HepG2 (cell line): ENCODE data around the gene DYRK2. TPM values are rescaled to one million over a fixed set of nuclear protein-coding genes. Genes with fewer than 3 reads are reported as not detected.

Source experiments
- ARID4A ChIP-seq: sonication (generic); formaldehyde crosslinking; IDR thresholded peaks from 2 replicates; pipeline ENCODE4 v1.5.0; 2020; ENCODE audit warnings: mild to moderate bottlenecking, missing genetic modification reagents, borderline replicate concordance
- BCL6 ChIP-seq: IDR thresholded peaks from 2 replicates; pipeline ENCODE4 v1.6.1; 2016; ENCODE audit warnings: missing genetic modification reagents, missing compliant biosample characterization
- CENPT ChIP-seq: sonication (generic); formaldehyde crosslinking; IDR thresholded peaks from 2 replicates; pipeline ENCODE4 v1.8.0; 2022; ENCODE audit warnings: low read depth, mild to moderate bottlenecking, moderate library complexity, missing genetic modification reagents
- CREB1 ChIP-seq, 2 experiments: fragments of 450-650 bp in 1 of 2; IDR thresholded peaks; 2 replicates each; pipeline ENCODE4 v1.6.1; 2016 to 2017; ENCODE audit warnings: control low read depth in 1 of 2, mild to moderate bottlenecking in 1 of 2, missing compliant biosample characterization in 1 of 2, missing genetic modification characterization in 1 of 2
- FOXO1 ChIP-seq: sonication (generic); formaldehyde crosslinking; IDR thresholded peaks from 2 replicates; pipeline ENCODE4 v1.4.0; 2020; ENCODE audit warnings: missing genetic modification reagents
- HMG20A ChIP-seq: IDR thresholded peaks from 2 replicates; pipeline ENCODE4 v1.6.1; 2016; ENCODE audit warnings: borderline replicate concordance
- MAF1 ChIP-seq: sonication (generic); formaldehyde crosslinking; IDR thresholded peaks from 2 replicates; pipeline ENCODE4 v1.5.0; 2020; ENCODE audit warnings: missing genetic modification reagents, borderline replicate concordance
- NCOA1 ChIP-seq: sonication (generic); formaldehyde crosslinking; IDR thresholded peaks from 2 replicates; pipeline ENCODE4 v1.9.0; 2021; ENCODE audit warnings: missing genetic modification reagents
- NCOA2 ChIP-seq: sonication (generic); formaldehyde crosslinking; IDR thresholded peaks from 2 replicates; pipeline ENCODE4 v1.8.0; 2022; ENCODE audit warnings: inconsistent platforms
- NFE2 ChIP-seq: sonication (generic); formaldehyde crosslinking; IDR thresholded peaks from 2 replicates; pipeline ENCODE4 v1.4.0; 2020; ENCODE audit warnings: missing genetic modification reagents
- POLR2AphosphoS5 ChIP-seq: IDR thresholded peaks from 2 replicates; pipeline ENCODE4 v1.6.1; 2012; ENCODE audit warnings: low read depth, low read length
- SALL1 ChIP-seq: sonication (generic); formaldehyde crosslinking; IDR thresholded peaks from 2 replicates; pipeline ENCODE4 v1.8.0; 2022; ENCODE audit warnings: mild to moderate bottlenecking, missing genetic modification reagents
- SNAPC4 ChIP-seq: sonication (generic); formaldehyde crosslinking; IDR thresholded peaks from 2 replicates; pipeline ENCODE4 v1.4.0; 2020; ENCODE audit warnings: mild to moderate bottlenecking, missing genetic modification reagents
- SOX6 ChIP-seq, 2 experiments: fragments of 450-650 bp in 1 of 2; sonication (generic) in 1 of 2; formaldehyde crosslinking in 1 of 2; IDR thresholded peaks; 2 replicates each; pipeline versions ENCODE4 v1.4.0 to v1.6.1; 2017 to 2020; ENCODE audit warnings: antibody characterized with exemption in 1 of 2, mild to moderate bottlenecking in 1 of 2, missing genetic modification reagents in 1 of 2
- STAG1 ChIP-seq: sonication (generic); formaldehyde crosslinking; IDR thresholded peaks from 2 replicates; pipeline ENCODE4 v1.4.0; 2020; ENCODE audit warnings: missing genetic modification reagents
- TFDP1 ChIP-seq: IDR thresholded peaks from 2 replicates; pipeline ENCODE4 v1.6.1; 2016; ENCODE audit warnings: missing compliant biosample characterization, missing genetic modification reagents, borderline replicate concordance
- ZNF12 ChIP-seq: sonication (generic); formaldehyde crosslinking; IDR thresholded peaks from 2 replicates; pipeline ENCODE4 v1.5.0; 2020; ENCODE audit warnings: missing genetic modification reagents
- ZNF7 ChIP-seq: IDR thresholded peaks from 2 replicates; pipeline ENCODE4 v1.6.1; 2016; ENCODE audit warnings: missing biosample characterization, missing genetic modification reagents
- polyA plus RNA-seq, 8 experiments: library from polyadenylated mRNA; depleted of rRNA in 3 of 8; stranded (reverse) in 7 of 8; unstranded in 1 of 8; fragments of >200 nt; fragmentation: Illumina TruSeq in 4 of 8; extraction: Trizol in 4 of 8; gene quantifications; 2 replicates each; pipeline versions ENCODE4 v1.2.1 to v1.2.3, GENCODE V29; 2011 to 2016; ENCODE audit warnings: low read depth in 4 of 8, missing spikeins in 1 of 8, mixed read lengths in 1 of 8; ENCODE audit not compliant: insufficient read depth in 1 of 8
- total RNA-seq, 5 experiments: library from RNA; depleted of rRNA; stranded (reverse); fragments of >200 nt; fragmentation: Illumina TruSeq; extraction: Trizol; gene quantifications; 2 replicates each; pipeline ENCODE4 v1.2.3, GENCODE V29; 2016; ENCODE audit warnings: low read depth in 1 of 5

The DYRK2 gene
- total and polyA plus RNA-seq, 2 of the 13 experiments (the other 11 are each of a cell fraction or from before 2014, with no cell fraction given): 8.2 to 11.5 TPM

GRCh38 chr12:67624355-67624754 is 24.2 kb upstream of the DYRK2 start (continued):
- TF ChIP-seq SNAPC4 (CRISPR knock-in tag): no peak
- no peak for TF ChIP-seq SOX6 (IDR thresholded peaks at IDR 0.05)
- TF ChIP-seq SOX6 (CRISPR knock-in tag; IDR thresholded peaks at IDR 0.05): no peak
- TF ChIP-seq SALL1 (CRISPR knock-in tag): no peak
- no peak for TF ChIP-seq HMG20A (CRISPR knock-in tag)
- no peak for TF ChIP-seq NCOA2 (CRISPR knock-in tag)
- TF ChIP-seq FOXO1: no peak
- TF ChIP-seq BCL6 (CRISPR knock-in tag): no peak
- TF ChIP-seq POLR2AphosphoS5: no peak
- no peak for TF ChIP-seq CENPT
- TF ChIP-seq NCOA1: no peak
- no peak for TF ChIP-seq MAF1 (CRISPR knock-in tag)
- peak; percentile 36 for TF ChIP-seq STAG1 (CRISPR knock-in tag)
- TF ChIP-seq ZNF12: no peak
- TF ChIP-seq NFE2 (CRISPR knock-in tag): no peak
- no peak for TF ChIP-seq ARID4A (CRISPR knock-in tag)
- peak; percentile 31; the same call in 1 of the 2 replicates for TF ChIP-seq CREB1 (IDR thresholded peaks at IDR 0.05)
- no peak for TF ChIP-seq CREB1 (CRISPR knock-in tag; IDR thresholded peaks at IDR 0.05)
- TF ChIP-seq ZNF7 (CRISPR knock-in tag): no peak
- no peak for TF ChIP-seq TFDP1
